GM12864 (cell line): ENCODE results near the gene NAALADL2.

ENCODE experiments used
- DNase-seq: peaks from one replicate; pipeline ENCODE4 v3.0.0-alpha.2; 2011; ENCODE audit warnings: low read depth
- H3K4me3 ChIP-seq: 2 replicates; pipeline ENCODE4 v1.5.1; 2011; ENCODE audit warnings: mild to moderate bottlenecking, low read depth, low read length, control low read depth
- CTCF ChIP-seq: IDR thresholded peaks from 2 replicates; pipeline ENCODE4 v1.5.1; 2011; ENCODE audit warnings: low read depth, mild to moderate bottlenecking, moderate library complexity, low read length, control low read depth, inconsistent platforms; ENCODE audit errors: missing control alignments

The NAALADL2 gene

GRCh38 chr3:174859114-174859735, at the start of gene NAALADL2:
NAALADL2 (plus strand) TSS chr3:174859334.
- H3K4me3 ChIP-seq, result no peak within 1 kb of the TSS
- TF ChIP-seq CTCF, result no peak
- no peak for DNase-seq

GRCh38 chr3:174810254-174810653, 48.9 kb upstream of the NAALADL2 start:
- no peak for DNase-seq
- H3K4me3 ChIP-seq, result no peak overlapping the region
- no peak for TF ChIP-seq CTCF

GRCh38 chr3:174812172-174812862, 46.8 kb upstream of the NAALADL2 start:
- no peak for TF ChIP-seq CTCF
- no peak overlapping the region for H3K4me3 ChIP-seq
- DNase-seq, result no peak

GRCh38 chr3:174815750-174816149, 43.4 kb upstream of the NAALADL2 start:
- TF ChIP-seq CTCF, result no peak
- no peak for DNase-seq
- H3K4me3 ChIP-seq, result no peak overlapping the region

GRCh38 chr3:174820885-174821284, 38.2 kb upstream of the NAALADL2 start:
- TF ChIP-seq CTCF, result no peak
- DNase-seq, result no peak
- no peak overlapping the region for H3K4me3 ChIP-seq

GRCh38 chr3:174821477-174821876, 37.7 kb upstream of the NAALADL2 start:
- no peak for DNase-seq
- no peak for TF ChIP-seq CTCF
- H3K4me3 ChIP-seq, result no peak overlapping the region

- H3K4me3 ChIP-seq, result no peak overlapping the region
- DNase-seq, result no peak
- no peak for TF ChIP-seq CTCF
Measured at GRCh38 chr3:174822320-174822719, 36.8 kb upstream of the NAALADL2 start.
